GM18508 (cell line): ENCODE results near the gene TMEM223.
"Not testable (repeated sequence)": the region's sequence is repeated elsewhere in the genome, so short reads cannot be mapped to it uniquely, and the experiment has no call there.

Experiments
- ATAC-seq: cut with Tn5 transposase; IDR thresholded peaks from one replicate; pipeline ENCODE4 v1.9.1; 2021; ENCODE audit warnings: moderate number of reproducible peaks; ENCODE audit not compliant: insufficient read depth, unreplicated experiment

TMEM223 gene

GRCh38 chr11:62755086-62755615 lies 36.7 kb downstream of the TMEM223 start:
- no peak for ATAC-seq

GRCh38 chr11:62753736-62754603 lies 37.8 kb downstream of the TMEM223 start, which contains the start of gene ZBTB3:
ZBTB3 (minus strand) TSS chr11:62754160; CDS start chr11:62753664, 496 bp downstream.
- peak; percentile 89 for ATAC-seq

- ATAC-seq = no peak
Measured at GRCh38 chr11:62752994-62753735, 38.6 kb downstream of the TMEM223 start.

- ATAC-seq = no peak
Measured at GRCh38 chr11:62752177-62752785, 39.5 kb downstream of the TMEM223 start.

- ATAC-seq = not testable (repeated sequence)
Measured at GRCh38 chr11:62749931-62750330, 41.9 kb downstream of the TMEM223 start.

- ATAC-seq = no peak
Measured at GRCh38 chr11:62747475-62748160, 44.2 kb downstream of the TMEM223 start.
